Measurements from ENCODE around the gene ARHGAP44.

GRCh38 chr17:12977008-12977751 lies 187.9 kb downstream of the ARHGAP44 start:
- no peak for TF ChIP-seq CTCF (IDR thresholded peaks at IDR 0.05 in 8 of 11, conservative IDR thresholded peaks at IDR 0.05 in 3 of 11)
- TF ChIP-seq POLR2A (IDR thresholded peaks at IDR 0.05): no peak
- no peak for TF ChIP-seq POLR2AphosphoS5 (IDR thresholded peaks at IDR 0.05)

Measured in spleen (tissue), 7 donors.